ENCODE data around the gene TBX3.

The TBX3 gene

DNA sequence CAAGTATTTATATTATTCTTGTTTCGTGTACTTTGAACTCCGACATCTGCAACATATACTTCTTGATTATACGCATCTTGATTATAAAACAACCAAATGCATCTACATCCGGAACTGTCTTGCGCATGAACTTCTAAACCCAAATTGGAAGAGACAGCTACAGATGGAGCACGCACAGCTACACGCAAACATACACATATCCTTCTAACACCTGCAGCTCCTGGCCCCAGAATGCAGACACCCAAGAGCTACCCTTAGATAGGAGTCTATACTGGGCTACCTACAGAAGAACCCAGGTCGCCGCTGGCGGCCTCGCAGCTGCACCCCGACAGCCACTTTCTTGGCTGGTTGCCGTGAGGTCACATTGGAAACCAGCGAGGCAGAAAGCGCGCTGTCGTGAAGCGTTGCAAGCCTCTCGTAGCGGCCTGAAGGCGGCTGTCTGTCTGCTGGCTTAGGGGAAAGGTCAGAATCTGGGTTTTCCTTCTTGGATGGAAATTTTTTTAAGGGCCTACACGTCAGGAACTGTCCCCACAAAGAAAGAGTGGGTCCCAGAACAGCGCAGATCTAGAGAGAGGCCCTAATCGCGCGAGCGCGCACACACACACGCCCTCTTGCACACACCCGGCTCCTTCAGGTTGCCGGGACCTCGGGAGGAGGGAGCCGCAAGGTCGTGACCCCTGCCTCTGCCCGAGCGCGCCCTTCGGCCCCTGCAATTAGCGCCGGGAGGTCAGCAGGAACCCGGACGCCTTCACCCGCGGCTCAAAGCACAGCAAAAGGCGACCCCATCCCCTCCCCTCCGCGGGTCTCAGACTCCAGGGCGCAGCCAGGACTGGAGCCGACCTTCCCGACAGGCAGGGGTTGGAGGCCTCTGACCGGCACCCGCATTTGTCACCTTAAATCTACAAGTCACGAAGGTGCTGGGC is 17.0 kb downstream of the TBX3 start:
- no peak for DNase-seq

DNA sequence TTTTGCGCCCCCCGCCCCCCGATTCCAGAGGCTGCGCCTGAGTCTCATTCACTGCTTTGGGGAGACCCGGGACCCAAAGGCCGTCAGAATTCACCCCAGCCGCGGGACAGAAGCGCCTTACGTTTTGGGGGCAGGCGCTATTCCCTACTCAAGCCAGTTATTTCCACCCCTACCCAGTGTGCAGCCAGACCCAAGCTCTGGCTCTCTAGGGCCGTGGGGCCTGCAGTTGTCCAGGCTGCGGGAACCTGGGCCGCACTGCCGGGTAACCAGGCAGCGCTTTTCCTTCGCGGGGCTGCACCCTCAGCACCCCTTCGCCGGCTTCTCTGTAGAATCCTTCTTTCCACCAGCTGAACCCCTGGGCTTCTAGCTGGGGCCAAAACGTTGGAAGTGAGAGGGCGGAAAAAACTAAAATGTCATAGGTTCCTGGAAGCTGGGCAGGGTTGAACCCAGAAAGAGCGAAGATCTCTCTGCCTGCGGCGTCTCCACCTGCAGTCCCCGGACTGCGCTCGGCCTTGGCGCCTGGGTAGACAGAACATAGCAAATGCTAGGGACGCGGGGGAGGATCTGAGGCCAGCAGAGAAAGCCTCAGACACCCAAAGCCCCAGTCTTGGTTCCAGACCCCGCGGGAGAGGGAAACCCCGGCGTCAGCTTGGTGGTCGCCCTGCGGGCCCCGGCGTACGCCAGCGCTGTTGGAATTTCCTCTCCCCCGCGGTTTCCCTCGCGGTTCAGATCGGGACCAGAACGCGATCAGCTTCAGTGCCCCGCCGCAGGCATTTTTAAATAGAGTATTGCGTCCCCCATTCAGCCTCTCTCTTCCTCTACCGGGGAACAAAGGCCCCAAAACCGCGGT is 18.3 kb downstream of the TBX3 start:
- DNase-seq = no peak

DNA sequence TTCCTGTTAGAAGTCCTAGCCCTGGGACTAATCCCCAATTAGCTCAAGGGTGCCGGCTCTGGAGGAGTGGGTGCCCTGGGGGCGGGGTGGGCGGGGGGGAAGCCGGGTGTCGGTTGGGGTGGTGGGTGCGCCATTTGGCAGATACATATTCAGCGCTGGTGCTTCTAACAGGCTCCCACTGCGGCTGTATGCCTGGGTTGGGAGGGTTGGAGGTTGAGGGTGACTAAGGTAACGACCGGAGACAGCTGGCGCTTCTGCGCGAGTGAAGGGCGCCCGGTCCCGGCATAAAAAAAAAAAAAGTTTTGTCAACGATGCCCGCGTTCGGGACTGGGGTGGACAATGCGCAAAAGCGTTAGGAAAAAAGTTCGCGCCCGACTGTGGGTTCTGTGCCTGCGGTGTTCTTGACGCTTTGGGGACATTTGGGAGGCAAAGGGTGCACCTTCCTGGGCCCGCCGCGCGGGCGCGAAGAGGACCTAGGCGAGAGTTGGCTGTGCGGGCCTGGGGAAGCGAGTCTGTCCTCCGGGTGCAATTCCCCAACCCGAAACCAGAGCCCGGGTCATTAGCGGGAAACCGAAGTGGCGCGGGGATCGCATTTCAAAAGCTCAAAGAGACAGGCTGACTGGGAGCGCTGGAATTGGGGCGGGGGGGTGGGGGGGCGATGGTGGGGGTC is 19.2 kb downstream of the TBX3 start:
- no peak for DNase-seq

DNA sequence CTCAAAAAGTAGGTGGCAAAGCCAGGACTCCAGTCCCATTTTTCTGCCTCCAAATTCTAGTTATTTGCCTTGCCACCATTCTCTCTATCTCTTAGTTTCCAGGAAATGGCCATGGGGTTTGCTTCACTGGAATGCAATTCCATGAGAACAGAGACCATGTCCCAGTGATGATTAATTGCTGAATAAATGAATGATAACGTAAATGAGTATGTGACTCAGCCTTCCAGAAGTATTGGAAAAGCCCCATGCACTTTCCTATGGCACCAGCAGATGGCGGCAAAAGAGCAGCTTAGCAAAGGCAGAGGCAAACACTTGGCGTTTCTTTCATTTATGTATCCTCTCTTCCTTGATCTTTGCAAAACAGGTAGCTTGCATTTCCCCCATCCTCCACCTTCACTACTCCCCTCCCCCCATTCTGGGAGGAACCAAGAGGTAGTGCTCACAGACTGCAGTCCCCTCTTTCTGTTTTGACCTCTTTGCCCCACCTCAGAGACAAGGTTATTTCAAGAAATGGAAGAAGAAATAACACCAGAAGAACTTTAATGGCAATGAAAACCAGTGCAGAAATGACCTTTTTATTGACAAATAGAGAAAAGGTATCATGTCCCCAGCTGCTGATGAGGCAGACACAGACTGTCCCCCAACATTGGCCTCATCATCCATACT is 21.3 kb downstream of the TBX3 start:
- peak; percentile 34 for DNase-seq

DNA sequence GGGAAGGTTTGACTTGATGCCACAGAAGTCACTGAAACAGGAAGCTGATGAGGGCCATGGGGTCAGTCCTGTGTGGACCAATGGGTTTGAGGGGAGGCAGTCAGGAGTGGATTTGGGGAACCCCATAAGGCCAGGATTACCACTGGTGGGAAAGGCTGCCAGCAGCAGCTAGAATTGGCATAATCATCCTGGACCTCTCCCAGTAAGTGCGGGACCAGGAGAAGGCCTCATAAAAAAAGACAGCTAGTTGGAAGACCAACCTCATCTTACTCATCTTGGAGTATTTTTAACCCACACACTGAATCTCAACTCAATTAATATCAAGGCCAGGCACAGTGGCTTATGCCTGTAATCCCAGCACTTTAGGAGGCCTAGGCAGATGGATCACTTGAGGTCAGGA is 22.7 kb downstream of the TBX3 start:
- no peak for DNase-seq

DNA sequence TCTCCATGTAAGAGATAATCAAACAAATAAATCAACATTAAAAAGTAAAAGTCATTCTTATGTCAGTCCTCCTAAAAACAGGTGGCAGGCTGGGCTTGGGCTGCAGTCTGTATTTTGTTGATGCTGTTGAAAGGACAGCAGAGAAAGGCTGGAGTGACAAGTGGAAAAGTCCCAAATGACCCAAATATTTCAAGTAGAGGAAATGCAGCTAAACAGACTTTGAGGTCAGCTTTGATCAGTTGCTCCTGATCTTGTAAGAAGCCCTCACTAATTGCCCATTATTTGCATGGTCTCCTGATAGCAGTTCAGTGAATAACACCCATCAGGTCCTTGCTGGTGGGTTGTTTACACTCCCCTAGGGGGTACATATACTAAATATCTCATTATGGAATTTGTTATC is 24.9 kb downstream of the TBX3 start:
- DNase-seq = no peak

DNA sequence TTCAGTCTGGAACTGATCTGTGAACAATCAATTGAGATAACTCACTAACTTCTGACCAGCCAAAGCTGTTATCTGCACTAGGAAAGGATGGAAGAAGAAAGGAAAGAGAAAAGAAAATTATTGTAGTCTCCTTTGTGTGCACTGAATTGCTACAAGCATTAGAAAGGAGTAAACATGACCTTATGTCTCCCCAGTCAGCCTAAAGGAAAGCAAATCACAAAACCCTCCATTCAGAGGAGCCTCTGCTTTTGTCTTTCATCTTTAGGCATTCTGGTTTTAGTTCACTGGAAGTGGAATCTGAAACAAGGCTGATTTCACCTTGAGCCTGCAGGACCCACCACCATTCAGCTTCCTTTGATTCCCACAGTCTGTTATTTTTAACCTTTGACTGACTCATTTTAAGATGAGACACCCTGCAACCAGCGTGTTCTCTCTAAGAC is 26.0 kb downstream of the TBX3 start:
- DNase-seq = no peak

DNA sequence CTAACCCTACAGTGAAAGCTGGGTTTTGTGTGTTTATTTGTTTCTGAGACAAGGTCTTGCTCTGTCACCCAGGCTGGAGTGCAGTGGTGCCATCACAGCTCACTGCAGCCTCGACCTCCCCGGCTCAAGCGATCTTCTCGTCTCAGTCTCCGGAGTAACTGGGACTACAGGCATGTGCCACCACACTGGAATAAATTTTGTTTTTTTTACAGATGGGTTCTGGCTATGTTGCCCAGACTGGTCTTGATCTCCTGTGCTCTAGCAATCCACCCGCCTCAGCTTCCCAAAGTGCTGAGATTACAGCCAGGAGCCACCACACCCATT is 26.4 kb downstream of the TBX3 start:
- DNase-seq = no peak

DNA sequence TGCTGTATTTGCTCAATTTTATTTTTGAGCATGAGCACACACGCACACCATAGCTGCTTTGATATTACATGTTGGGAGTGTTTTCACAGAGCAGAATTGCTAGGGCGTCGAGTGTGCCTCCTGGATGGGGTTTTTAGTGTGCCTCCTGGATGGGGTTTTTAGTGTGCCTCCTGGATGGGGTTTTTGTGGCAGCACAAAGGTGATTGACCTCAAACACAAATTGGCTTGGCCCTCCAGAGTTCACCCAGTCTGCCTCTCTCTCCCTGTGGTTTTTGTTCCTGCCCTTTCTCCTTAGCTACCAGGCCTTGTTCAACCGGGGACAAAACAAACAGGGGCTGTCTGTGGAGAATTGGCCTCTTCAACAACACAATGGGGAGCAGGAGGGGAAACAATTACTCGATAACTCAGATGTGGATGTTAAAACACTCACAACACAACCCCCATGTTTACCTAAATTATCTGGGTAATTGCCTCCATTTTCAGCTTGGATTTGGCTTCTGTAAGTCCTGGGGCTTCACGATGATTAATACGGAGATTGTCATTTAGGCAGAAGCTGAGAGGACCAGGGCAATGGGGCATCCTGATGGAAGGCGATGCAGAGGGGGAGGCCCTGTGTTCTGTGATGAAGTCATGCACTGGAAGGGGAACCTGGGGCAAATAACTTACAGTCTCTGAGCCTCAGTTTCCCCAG is 26.9 kb downstream of the TBX3 start:
- DNase-seq = no peak

DNA sequence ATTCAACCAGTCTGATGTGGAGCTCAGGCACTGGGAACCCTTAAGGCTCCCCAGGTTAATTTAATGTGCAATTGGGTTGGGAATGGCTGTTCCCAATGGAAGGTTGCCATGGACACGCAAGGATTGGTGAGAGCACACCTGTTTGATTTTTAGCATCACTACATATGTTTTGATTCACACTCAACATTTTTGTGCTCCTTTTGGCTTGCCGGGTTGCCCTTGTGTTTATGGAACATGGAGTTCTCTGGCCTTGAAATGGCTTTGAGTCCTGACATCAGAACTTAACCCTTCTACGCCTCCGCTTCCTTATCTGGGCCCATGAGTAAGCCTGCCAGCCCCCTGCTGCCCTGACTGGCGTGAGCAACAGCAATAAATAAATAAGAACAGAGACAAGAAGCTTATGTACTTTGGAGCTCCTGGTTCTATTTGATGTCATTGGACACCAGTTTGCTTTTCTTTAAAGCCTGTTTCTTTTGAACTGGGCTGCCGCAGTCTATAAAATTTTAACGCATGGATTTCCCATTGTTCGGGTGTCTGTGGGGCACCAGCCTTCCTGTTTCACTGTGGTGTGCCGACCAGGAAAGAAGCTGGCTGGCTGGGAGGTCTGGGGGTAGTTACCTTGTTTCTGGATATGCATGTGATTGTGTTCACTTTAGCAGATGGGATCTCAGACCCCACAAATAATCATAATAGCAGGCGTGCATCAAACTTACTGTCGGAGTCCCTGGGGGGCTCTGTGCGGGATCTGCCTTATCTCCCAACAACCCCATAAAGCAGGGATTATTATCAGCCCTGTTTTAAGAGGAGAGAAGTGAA is 27.8 kb downstream of the TBX3 start:
- DNase-seq = no peak

DNA sequence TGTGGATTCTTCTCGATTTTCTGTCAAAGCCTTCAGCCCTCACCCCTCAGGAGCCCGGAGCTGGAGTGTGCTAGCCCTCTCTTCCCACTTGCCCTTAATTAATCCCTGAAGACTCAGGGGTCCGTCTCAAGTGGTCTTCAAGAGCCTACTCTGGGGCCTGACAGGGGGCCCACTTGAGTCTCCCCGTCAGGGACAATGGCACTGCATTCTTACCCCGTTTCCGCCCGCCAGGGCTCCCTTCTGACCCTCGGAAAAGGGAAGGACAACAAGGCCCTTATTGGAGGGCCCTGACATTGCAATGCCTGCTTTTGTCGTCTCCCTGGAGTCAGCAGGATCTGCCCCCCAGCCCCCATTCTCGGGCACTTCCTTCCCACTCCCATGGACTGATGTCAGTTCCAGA is 34.4 kb downstream of the TBX3 start:
- no peak for DNase-seq

DNA sequence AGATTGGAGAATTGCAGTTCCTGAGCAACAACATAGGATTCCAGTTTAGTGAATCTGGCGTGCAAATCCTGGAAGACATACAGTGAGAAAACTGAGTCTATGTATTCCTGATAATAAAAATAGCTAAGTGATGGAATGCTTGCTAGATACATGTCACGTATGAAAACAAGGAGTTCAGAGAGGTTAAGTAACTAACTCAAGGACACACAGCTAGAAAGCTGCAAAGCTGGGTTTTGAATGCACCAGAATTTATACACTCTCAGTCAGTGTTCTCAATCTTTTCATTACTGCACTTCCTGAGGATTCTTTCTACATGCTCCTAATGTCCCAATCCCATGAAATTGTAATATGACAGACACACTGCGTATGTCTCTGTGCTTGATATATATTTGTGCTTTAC is 35.3 kb downstream of the TBX3 start:
- DNase-seq = no peak

DNA sequence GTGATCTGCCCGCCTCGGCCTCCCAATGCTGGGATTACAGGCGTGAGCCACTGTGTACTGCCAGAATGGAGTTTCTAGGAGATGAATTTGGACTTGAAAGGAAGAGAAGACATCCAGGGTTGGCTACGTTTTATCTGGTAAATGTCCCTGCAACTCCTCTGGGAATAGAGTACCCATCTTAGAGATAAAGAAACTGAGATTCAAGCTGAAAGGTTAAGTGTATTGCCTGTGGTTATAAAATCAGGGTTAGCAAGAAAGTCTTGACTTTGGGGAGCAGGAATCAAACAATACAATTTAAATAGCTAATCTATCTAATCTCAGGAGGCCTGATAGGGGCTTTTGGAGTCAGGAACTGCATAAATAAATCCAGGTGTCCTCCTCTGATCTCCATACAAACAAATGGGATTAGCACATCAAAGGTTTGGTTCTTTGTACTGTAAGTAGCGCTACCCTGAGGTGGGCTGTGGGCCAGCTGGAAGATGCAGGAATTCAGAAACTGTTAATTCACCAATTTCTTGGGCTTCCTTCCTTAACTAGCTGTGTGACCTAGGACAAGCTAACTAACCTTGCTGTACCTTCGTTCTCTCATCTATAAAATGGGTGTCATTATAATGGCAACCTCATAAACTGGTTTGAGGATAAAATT is 45.1 kb downstream of the TBX3 start:
- DNase-seq = no peak

DNA sequence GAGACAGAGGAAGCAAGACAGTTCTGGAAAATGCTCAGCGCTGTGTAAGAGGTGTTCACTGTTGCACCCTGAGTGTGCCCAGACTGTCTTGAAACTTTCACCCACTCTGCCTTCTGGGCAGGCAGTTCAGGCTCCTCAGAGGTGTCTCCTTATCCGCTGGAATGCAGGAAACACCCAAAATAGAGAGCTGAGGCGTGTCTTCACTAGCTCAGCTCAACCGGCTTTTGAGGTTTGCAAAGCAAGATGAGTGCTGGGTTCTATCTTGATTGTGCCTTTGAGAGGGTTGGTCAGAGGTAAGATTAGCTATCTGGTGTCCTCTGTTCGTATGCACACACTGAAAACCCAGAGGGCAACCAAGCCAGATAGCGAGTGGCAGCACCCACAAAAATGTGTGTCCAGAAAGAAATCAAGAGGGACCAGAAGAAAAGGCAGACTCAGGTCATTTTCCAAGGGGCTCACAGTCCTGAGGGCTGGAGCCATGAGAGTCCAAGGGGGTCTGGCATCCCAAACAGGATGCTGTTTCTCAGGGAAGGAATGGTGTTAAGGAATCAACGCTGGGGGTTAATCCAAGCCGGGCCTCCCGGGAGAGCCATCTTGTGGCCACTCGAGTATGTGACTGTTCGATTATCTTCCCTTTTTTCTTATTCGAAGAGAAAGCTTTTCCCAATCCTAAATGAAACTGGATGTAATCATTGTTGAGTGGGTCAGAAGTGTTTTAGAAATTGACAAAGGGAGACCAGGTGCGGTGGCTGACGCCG is 47.1 kb downstream of the TBX3 start:
- no peak for DNase-seq

DNA sequence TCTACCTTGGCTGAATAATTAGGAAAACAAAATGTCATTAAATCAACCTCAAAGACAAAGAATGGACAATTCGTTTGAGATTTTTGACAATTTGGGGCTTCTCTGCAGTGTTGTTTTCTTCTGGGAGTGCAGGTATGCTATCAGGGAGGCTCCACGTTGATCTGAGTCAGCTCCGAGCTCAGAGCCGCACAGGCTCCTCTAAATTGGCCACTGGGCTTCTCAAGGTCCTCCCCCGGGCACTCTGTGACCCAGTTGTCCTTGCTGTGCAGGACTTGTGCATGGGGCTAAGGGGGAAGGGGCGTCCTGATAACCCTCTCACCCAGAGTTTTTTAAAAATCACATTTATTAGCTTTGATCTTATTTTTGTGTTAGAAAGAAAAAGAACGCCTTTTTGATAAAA is 52.7 kb downstream of the TBX3 start:
- no peak for DNase-seq

DNA sequence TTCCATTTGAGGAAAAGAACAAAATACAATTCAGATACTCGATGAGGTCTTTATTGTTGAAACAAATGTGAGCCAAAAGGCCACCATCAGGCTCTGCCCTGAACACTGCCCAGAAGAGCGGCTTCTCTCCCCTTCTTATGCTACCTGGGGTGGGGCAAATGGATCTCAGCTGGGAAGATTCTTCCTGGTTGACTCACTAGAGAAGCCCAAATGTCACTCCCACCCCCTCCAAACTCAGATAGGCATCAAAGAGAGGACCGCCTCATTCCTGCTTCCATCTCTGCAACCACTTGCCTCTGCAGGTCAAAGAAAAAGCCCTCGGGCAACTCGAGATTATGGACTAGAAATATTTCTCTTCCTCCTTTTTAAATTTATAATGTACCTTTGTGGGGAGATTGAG is 55.8 kb downstream of the TBX3 start:
- no peak for DNase-seq

DNA sequence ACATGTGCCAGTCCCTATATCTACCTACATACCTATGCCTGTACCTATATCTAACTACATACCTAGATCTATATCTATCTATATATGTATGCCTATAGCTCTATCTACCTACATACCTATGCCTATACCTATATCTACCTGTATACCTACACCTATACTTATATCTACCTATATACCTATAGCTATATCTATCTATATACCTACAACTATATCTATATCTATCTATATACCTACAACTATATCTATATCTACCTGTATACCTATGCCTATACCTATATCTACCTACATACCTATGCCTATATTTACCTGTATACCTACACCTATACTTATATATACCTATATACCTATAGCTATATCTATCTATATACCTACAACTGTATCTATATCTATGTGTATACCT is 56.6 kb downstream of the TBX3 start:
- DNase-seq = no peak

DNA sequence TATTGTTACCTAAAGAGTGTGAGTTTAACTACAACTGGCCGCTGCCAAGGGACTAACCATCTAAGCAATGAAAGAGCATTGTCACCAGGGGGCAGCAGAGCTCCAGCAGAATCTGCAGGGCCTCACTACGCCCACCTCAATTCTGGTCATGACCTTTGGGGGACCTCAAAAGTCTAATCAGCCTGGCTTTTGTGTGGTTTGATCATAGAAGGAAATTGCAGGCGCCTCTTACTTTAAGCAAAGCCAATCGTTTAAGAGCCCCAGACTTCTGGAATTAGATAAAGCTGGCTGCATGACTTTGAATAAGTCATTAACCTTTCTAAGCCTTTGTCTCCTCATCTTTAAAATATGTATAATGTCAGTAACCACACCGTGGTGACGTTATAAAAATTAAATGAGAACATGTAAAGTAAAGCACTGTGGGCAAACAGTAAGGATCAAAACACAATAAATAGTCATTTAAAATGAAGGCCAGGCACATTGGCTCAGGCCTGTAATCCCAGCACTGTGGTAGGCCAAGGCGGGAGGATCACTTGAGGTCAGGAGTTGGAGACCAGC is 58.6 kb downstream of the TBX3 start:
- DNase-seq = no peak

DNA sequence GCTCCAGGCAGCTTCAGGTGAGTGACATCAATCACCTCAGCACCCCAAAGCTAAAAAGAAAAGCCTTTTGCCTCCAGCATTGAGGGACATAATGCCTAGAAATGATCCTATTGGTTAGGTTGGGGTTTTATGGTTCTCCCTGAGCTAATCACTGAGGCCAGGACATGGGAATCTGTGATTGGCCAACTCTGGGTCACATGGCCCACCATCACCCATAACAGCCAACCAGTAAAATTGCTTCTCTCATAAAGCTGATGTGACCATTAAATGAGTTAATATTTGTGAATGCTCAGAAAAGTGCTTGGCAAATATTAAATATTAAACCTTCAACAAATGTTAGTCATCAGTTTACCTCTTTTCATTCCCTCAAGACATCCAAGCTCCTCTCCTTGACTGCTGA is 60.2 kb downstream of the TBX3 start:
- DNase-seq = no peak

All from activated CD4-positive, alpha-beta T cell treated with anti-CD3 and anti-CD28 coated beads for 1 hour (primary cell).